ENCODE measurements around the gene PSMA7.

The PSMA7 gene

DNA sequence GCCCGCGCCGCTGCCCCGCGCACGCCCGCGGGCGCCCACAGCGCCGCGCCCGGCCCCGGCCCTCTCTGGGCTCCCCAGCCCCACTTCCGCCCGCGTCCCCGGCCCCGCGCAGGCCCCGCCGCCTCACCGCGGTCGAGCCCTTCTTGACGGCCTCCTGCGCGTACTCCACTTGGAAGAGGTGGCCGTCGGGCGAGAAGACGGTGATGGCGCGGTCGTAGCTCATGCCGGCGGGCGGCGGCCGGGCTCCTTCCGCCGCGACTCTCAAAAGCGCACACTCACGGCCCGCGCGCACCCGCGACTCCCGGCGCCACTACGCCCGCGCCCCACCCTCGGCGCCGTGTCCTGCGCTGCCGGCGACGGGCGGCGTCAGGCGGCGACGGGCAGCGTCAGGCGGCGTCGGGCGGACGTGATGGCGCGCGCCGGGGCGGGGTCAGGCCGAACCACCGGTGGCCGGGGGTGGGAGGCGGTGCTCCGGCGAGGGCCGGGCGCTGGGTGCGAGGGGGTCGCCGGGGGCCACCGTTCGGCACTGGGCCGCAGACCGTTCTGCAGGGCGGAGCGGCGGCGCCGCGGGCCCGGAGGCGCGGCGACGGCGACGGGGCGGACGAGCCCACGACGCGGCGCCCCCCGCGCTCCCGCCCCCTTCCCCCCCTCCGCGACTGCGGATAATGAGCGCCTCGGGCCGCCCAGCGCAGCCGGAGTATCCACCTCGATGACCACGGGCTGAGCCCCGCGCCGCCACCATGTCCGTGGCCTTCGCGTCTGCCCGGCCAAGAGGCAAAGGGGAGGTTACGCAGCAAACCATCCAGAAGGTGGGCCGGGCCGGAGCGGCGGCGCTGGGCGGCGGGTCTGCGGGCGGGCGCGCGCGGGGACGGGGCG is at the start of gene PSMA7, which contains the start of gene SS18L1:
PSMA7 (minus strand) TSS at position 314 of the 876 bp plus-strand sequence; CDS start at position 223, 91 bp downstream.
SS18L1 (plus strand) TSS at position 689 of the 876 bp plus-strand sequence; CDS start at position 741, 52 bp downstream.
- DNase-seq, result peak; percentile 79

GRCh38 chr20:62192635-62193034 is 49.4 kb upstream of the PSMA7 start:
- DNase-seq, result no peak

- DNase-seq, result no peak
Observed at GRCh38 chr20:62191781-62192559, 48.8 kb upstream of the PSMA7 start.

GRCh38 chr20:62190639-62191411 is 47.6 kb upstream of the PSMA7 start:
- DNase-seq, result no peak

- no peak for DNase-seq
Observed at GRCh38 chr20:62186887-62187866, 44.0 kb upstream of the PSMA7 start.

DNA sequence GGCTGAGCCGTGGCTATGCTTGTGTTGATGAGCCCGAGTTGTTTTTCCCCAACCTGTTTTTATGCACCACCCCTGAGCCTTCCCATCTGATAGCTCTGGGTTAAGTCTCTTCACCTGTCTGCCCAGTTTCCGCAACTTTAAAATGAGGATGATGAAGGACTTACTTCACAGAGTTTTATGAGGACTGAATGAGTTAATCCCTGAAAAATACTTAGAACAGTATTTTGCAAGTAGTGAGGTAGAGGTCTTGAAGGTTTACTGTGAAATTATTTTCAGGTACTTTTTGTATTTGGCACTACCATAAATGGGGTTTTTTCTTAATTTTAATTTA is 42.9 kb upstream of the PSMA7 start:
- DNase-seq, result no peak

GRCh38 chr20:62183426-62184142 is 40.4 kb upstream of the PSMA7 start:
- no peak for DNase-seq

DNA sequence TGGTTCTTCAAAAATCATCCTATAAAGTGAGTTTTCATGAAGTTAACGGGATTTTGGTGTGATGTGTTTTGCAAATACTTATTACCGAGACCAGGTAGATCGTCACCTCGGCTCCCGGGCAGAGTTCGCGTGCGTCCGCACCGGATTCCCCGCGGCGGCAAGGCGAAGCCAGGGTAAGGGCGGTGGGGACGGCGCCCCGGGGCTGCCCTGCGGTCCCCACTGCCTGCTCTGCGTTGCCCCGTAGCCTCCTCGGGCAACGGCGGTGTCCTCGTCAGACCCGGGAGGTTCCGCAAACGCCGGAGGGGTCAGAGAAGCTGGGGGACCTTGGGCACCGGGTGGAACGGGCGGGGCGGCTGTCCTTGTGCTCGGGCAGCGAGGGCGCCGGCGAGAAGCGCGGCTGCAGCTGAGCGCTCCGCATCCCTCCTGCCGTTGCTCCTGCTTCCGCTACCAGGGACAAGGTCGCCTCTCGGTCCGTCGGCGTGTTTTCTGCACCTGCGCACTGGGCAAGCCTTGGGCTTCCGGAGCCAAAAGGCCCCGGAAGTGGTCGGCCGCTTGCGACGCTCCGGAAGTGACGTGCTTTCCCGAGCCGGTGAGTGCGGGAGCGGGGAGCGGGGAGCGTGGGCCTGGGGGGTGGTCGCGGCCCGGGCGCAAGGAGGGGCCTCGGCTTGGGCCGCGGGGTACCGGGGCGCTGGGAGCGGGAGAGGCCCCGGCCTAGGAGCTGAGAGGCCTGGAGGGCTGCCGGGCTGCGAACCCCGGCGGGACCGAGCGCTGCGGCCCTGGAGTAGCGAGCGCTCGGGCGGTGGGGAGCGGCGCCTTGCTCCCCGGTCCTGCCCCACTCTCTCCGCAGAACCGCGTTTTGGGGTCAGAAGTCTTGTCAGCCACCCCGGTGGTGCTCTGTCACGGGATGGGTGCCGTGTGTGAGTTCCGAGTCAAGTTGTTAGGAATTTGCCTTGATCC is 39.6 kb upstream of the PSMA7 start, which contains the start of gene MTG2:
MTG2 (plus strand) TSS at position 560 of the 957 bp plus-strand sequence. CDS start 10,393 bp downstream, outside the sequence.
- peak; percentile 95 for DNase-seq

- DNase-seq, result no peak
Observed at GRCh38 chr20:62181808-62182207, 38.6 kb upstream of the PSMA7 start.

DNA sequence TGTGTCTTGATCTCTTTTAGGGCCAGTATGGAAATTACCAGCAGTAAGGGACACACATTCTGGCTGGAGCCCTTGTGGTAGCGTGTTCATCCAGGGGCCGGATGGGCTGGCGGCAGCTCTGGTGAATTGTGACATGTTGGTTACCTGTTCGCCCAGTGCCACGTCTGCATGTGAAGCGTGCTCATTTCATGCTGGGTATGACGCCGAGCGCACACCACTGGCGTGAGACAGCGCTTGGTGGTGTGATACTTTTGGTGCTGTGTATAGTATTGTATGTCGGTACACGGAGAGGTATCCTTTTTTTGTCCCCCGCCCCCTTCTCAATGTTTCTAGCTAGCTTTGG is 35.9 kb upstream of the PSMA7 start:
- DNase-seq, result no peak

DNA sequence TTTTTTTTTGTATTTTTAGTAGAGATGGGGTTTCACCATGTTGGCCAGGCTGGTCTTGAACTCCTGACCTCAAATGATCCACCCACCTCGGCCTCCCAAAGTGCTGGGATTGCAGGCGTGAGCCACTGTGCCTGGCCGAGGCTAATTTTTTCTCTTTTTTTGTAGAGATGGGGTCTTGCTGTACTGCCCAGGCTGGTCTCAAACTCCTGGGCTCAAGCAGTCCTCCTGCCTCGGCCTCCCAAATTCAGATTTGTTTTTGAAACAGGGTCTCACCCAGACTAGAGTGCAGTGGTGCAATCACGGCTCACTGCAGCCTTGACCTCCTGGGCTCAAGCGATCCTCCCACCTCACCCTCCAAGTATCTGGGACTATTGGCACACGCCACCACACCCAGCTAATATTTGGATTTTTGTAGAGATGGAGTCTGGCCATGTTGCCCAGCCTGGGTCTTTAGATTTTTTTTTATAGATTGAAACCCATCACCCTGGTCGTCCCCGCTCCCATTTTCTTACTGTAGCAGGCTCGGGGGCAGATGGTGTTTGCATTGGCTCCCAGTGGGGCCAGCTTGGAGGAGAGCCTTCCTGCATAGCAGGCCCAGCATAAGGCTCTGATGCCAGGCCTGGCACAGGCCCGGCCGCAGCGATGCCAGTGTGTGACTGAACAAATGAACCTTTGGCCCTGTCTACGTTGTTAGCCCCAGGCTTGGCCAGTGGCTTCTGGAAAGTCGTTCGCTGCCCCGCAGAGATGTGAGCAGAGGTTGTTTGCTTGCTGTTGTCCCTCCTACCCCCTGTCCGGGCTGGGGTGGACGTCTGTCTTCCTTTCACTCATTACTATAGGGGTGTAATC is 35.3 kb upstream of the PSMA7 start:
- DNase-seq, result no peak

DNA sequence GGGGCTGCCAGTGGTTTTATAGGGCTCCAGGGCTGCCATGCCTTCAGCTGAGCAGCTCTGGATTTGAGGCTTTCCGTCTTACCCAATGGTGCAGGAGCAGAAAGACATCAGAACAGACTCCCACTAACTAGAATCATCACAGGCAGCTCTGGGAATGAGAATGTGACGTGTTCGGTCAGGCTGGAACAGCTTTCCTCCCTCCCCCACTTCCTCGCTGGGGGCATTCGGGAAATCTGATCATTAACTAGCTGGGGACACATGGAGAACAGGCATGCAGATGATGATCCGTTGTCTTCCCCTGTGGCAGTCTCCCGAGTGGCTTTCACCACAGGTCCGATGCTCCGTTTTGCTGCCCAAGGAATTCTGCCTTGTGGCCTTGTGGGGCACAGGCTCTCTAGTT is 34.1 kb upstream of the PSMA7 start:
- DNase-seq, result no peak

GRCh38 chr20:62176866-62177265 is 33.7 kb upstream of the PSMA7 start:
- DNase-seq, result no peak

- no peak for DNase-seq
Observed at GRCh38 chr20:62175711-62176110, 32.5 kb upstream of the PSMA7 start.

- no peak for DNase-seq
Observed at GRCh38 chr20:62174870-62175624, 31.9 kb upstream of the PSMA7 start.

DNA sequence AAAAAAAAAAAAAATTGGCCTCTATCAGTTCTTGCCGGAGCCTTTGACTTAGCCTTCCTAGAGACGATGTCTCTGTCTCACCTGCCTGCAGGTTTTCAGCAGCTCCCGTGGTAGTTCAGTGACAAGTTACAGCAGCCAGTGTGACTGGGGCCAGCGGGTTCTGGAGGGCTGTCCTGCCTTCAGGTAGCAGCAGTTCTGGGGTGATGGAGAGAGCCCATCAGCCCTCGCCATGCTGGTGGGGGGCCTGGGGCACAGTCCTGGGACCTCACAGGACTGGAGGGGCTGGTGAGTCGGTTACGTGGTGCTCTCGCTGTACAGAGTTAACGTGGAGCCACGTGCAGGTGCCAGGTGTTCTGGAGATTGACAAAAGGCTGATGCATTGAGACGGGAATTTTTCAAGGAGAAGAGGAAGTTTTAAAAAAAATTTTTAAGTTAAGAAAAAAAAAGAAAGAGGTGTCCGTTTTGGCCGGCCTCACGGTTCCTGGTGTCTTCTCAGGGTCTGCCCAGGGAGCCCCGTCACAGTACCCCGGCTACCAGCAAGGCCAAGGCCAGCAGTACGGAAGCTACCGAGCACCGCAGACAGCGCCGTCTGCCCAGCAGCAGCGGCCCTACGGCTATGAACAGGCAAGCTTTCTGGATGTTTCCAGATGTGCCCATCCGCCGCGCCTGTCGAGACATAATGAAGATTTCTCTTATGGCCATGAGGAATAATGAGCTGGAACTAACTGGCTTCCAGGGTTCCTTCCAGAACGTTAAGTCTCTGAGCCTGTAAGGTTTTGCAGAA is 31.0 kb upstream of the PSMA7 start:
- no peak for DNase-seq

DNA sequence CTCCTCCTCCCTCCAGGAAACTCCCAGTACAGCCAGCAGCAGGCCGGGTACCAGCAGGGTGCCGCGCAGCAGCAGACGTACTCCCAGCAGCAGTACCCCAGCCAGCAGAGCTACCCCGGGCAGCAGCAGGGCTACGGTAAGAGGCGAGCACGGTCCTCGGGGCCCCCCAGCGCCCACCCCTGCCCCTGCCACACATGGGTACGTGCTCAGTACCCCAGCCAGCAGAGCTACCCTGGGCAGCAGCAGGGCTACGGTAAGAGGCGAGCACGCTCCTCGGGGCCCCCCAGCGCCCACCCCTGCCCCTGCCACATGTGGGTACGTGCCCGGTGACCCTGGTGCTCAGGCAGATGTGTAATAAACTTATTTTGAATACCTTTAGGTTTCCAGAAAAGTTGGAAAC is 29.5 kb upstream of the PSMA7 start:
- DNase-seq, result no peak

Measured in NCI-H2029 (cell line).